DMS79 (cell line): Measurements from ENCODE around the gene LRIG1.

ENCODE experiments used
- DNase-seq: peaks from one replicate; lab custom pipeline; 2025; lab: John Stamatoyannopoulos, UW

LRIG1 gene

GRCh38 chr3:66443118-66443803 lies 57.6 kb downstream of the LRIG1 start:
- no peak for DNase-seq

- no peak for DNase-seq
Observed at GRCh38 chr3:66442254-66443117, 58.3 kb downstream of the LRIG1 start.

GRCh38 chr3:66441692-66442091 lies 59.1 kb downstream of the LRIG1 start:
- DNase-seq: no peak

- DNase-seq: no peak
Observed at GRCh38 chr3:66441129-66441528, 59.7 kb downstream of the LRIG1 start.

- DNase-seq: no peak
Observed at GRCh38 chr3:66439666-66440344, 61.0 kb downstream of the LRIG1 start.

GRCh38 chr3:66438046-66438445 lies 62.8 kb downstream of the LRIG1 start:
- DNase-seq: no peak

GRCh38 chr3:66437341-66437929 lies 63.4 kb downstream of the LRIG1 start:
- DNase-seq: no peak

GRCh38 chr3:66435989-66436388 lies 64.8 kb downstream of the LRIG1 start:
- DNase-seq: no peak

- no peak for DNase-seq
Observed at GRCh38 chr3:66434726-66435125, 66.1 kb downstream of the LRIG1 start.

- no peak for DNase-seq
Observed at GRCh38 chr3:66433522-66433782, 67.4 kb downstream of the LRIG1 start.

- DNase-seq: no peak
Observed at GRCh38 chr3:66432767-66433521, 67.9 kb downstream of the LRIG1 start.

- no peak for DNase-seq
Observed at GRCh38 chr3:66432041-66432766, 68.6 kb downstream of the LRIG1 start.

- DNase-seq: no peak
Observed at GRCh38 chr3:66431494-66431893, 69.3 kb downstream of the LRIG1 start.

GRCh38 chr3:66430876-66431275 lies 69.9 kb downstream of the LRIG1 start:
- no peak for DNase-seq

GRCh38 chr3:66428733-66429132 lies 72.1 kb downstream of the LRIG1 start:
- DNase-seq: no peak

GRCh38 chr3:66427951-66428474 lies 72.8 kb downstream of the LRIG1 start:
- no peak for DNase-seq

- DNase-seq: no peak
Observed at GRCh38 chr3:66427352-66427751, 73.5 kb downstream of the LRIG1 start.

- DNase-seq: no peak
Observed at GRCh38 chr3:66426135-66426534, 74.7 kb downstream of the LRIG1 start.

GRCh38 chr3:66425576-66426114 lies 75.2 kb downstream of the LRIG1 start:
- no peak for DNase-seq

- DNase-seq: no peak
Observed at GRCh38 chr3:66425032-66425431, 75.8 kb downstream of the LRIG1 start.

GRCh38 chr3:66423791-66424190 lies 77.0 kb downstream of the LRIG1 start:
- DNase-seq: no peak
